BLaER1 treated with 17β-estradiol and CSF1 and Interleukin-3, amounts not matched to agents 10 nM and 100 nM (cell line): ENCODE results near the gene SPEG.

Source experiments
- H3K27ac ChIP-seq, 11 experiments: shearing (Covaris generic); formaldehyde crosslinking; 2 replicates each; pipeline ENCODE4 v1.8.1; 2022
- H3K27me3 ChIP-seq, 11 experiments: shearing (Covaris generic); formaldehyde crosslinking; 2 replicates each; pipeline ENCODE4 v1.8.1; 2022
- H3K36me3 ChIP-seq, 11 experiments: shearing (Covaris generic); formaldehyde crosslinking; 2 replicates each; pipeline ENCODE4 v1.8.1; 2022
- H3K4me1 ChIP-seq, 10 experiments: shearing (Covaris generic); formaldehyde crosslinking; 2 replicates each; pipeline ENCODE4 v1.8.1; 2022
- H3K4me2 ChIP-seq, 11 experiments: shearing (Covaris generic); formaldehyde crosslinking; 2 replicates each; pipeline ENCODE4 v1.8.1; 2022
- H3K4me3 ChIP-seq, 10 experiments: shearing (Covaris generic); formaldehyde crosslinking; 2 replicates each; pipeline ENCODE4 v1.8.1; 2022
- H3K9ac ChIP-seq, 11 experiments: shearing (Covaris generic); formaldehyde crosslinking; 2 replicates each; pipeline ENCODE4 v1.8.1; 2022
- H3K9me3 ChIP-seq, 11 experiments: shearing (Covaris generic); formaldehyde crosslinking; replicated peaks in 1 of 11; 2 replicates each; pipeline ENCODE4 v1.8.1; 2022
- H4K20me1 ChIP-seq, 11 experiments: shearing (Covaris generic); formaldehyde crosslinking; 2 replicates each; pipeline ENCODE4 v1.8.1; 2022
- Cebpa-rat ChIP-seq, 11 experiments: shearing (Covaris generic); IDR thresholded peaks; 2 replicates each; pipeline ENCODE4 v1.8.1; 2022

Gene SPEG

GRCh38 chr2:219408631-219409030, 26.0 kb upstream of the SPEG start:
- peaks cover 0 to 5% (median 0%) of the 10 kb centered on the region in 10 experiments; a peak in 1 of 20 replicates for H3K4me1 ChIP-seq
- no peak for TF ChIP-seq Cebpa-rat (IDR thresholded peaks at IDR 0.05)
- no peak overlapping the region for H3K4me2 ChIP-seq
- H4K20me1 ChIP-seq = no peaks in the 10 kb centered on the region
- no peaks in the 10 kb centered on the region for H3K36me3 ChIP-seq
- H3K27me3 ChIP-seq = no peaks in the 10 kb centered on the region
- H3K27ac ChIP-seq = no peak overlapping the region
- no peak overlapping the region for H3K9ac ChIP-seq
- H3K4me3 ChIP-seq = no peak overlapping the region
- peaks cover 7 to 18% (median 10%) of the 10 kb centered on the region in 11 experiments; a peak in 19 of 22 replicates for H3K9me3 ChIP-seq

- Histone ChIP-seq H3K27me3 (no peaks in the 10 kb centered on the region), H3K27ac (no peak overlapping the region), H3K4me3 (no peak overlapping the region), H3K4me2 (no peak overlapping the region), H3K9ac (no peak overlapping the region), H3K4me1 (peaks cover 0 to 5% (median 0%) of the 10 kb centered on the region in 10 experiments; a peak in 1 of 20 replicates), H3K9me3 (peaks cover 7 to 18% (median 10%) of the 10 kb centered on the region in 11 experiments; a peak in 19 of 22 replicates), H4K20me1 (no peaks in the 10 kb centered on the region), H3K36me3 (no peaks in the 10 kb centered on the region)
- no peak for TF ChIP-seq Cebpa-rat (IDR thresholded peaks at IDR 0.05)
These were observed 25.0 kb upstream of the SPEG start for GRCh38 chr2:219409619-219410018.

- Histone ChIP-seq H3K4me3 (no peak overlapping the region), H3K4me1 (peaks cover 0 to 5% (median 0%) of the 10 kb centered on the region in 10 experiments; a peak in 2 of 20 replicates), H3K9me3 (peaks cover 7 to 18% (median 10%) of the 10 kb centered on the region in 11 experiments; a peak in 19 of 22 replicates), H4K20me1 (no peaks in the 10 kb centered on the region), H3K36me3 (no peaks in the 10 kb centered on the region), H3K27ac (no peak overlapping the region), H3K9ac (no peak overlapping the region), H3K27me3 (no peaks in the 10 kb centered on the region), H3K4me2 (no peak overlapping the region)
- no peak for TF ChIP-seq Cebpa-rat (IDR thresholded peaks at IDR 0.05)
These were observed 24.3 kb upstream of the SPEG start for GRCh38 chr2:219410390-219410789.

- TF ChIP-seq Cebpa-rat (IDR thresholded peaks at IDR 0.05) = no peak
These were observed 19.8 kb upstream of the SPEG start for GRCh38 chr2:219414857-219415256.

GRCh38 chr2:219415580-219416234, 18.9 kb upstream of the SPEG start:
- no peak overlapping the region for H3K9ac ChIP-seq
- TF ChIP-seq Cebpa-rat (IDR thresholded peaks at IDR 0.05) = no peak
- peaks cover 16 to 47% (median 31%) of the 10 kb centered on the region in 10 experiments for H3K4me1 ChIP-seq
- peaks cover 7 to 18% (median 10%) of the 10 kb centered on the region in 11 experiments; a peak in 19 of 22 replicates for H3K9me3 ChIP-seq
- no peaks in the 10 kb centered on the region for H4K20me1 ChIP-seq
- no peaks in the 10 kb centered on the region for H3K36me3 ChIP-seq
- no peaks in the 10 kb centered on the region for H3K27me3 ChIP-seq
- H3K4me3 ChIP-seq = no peak overlapping the region
- H3K4me2 ChIP-seq = peak overlapping the region in 10 of 11 experiments; percentile 4 to 70 (median 50); a peak in 13 of 22 replicates
- H3K27ac ChIP-seq = 0 out of 22 replicates have a peak overlapping the region, but pooled peaks of 1 of the 11 experiments have one; percentile 20

More at GRCh38 chr2:219414857-219415256, 19.8 kb upstream of the SPEG start:
- peaks cover 7 to 18% (median 10%) of the 10 kb centered on the region in 11 experiments; a peak in 19 of 22 replicates for H3K9me3 ChIP-seq
- H3K36me3 ChIP-seq = no peaks in the 10 kb centered on the region
- no peak overlapping the region for H3K4me3 ChIP-seq
- H3K4me2 ChIP-seq = no peak overlapping the region
- no peak overlapping the region for H3K27ac ChIP-seq
- peaks cover 11 to 39% (median 30%) of the 10 kb centered on the region in 10 experiments for H3K4me1 ChIP-seq
- H3K9ac ChIP-seq = no peak overlapping the region
- no peaks in the 10 kb centered on the region for H4K20me1 ChIP-seq
- H3K27me3 ChIP-seq = no peaks in the 10 kb centered on the region

- H3K4me3 ChIP-seq = no peak overlapping the region
- H3K27me3 ChIP-seq = no peaks in the 10 kb centered on the region
- no peak overlapping the region for H3K9ac ChIP-seq
- H3K27ac ChIP-seq = peak overlapping the region in 1 of 11 experiments; percentile 34; a peak in 1 of 22 replicates
- peaks cover 16 to 47% (median 31%) of the 10 kb centered on the region in 10 experiments for H3K4me1 ChIP-seq
- TF ChIP-seq Cebpa-rat (IDR thresholded peaks at IDR 0.05) = no peak
- peak overlapping the region in 10 of 11 experiments; percentile 4 to 70 (median 50); a peak in 14 of 22 replicates for H3K4me2 ChIP-seq
- no peaks in the 10 kb centered on the region for H4K20me1 ChIP-seq
- H3K9me3 ChIP-seq = peaks cover 7 to 18% (median 10%) of the 10 kb centered on the region in 11 experiments; a peak in 19 of 22 replicates
- H3K36me3 ChIP-seq = no peaks in the 10 kb centered on the region
These were observed 18.4 kb upstream of the SPEG start for GRCh38 chr2:219416235-219416602.

- H3K9ac ChIP-seq = no peak overlapping the region
- H4K20me1 ChIP-seq = no peaks in the 10 kb centered on the region
- H3K4me2 ChIP-seq = peak overlapping the region in 10 of 11 experiments; percentile 2 to 70 (median 64); a peak in 14 of 22 replicates
- H3K9me3 ChIP-seq = peaks cover 6 to 14% (median 7%) of the 10 kb centered on the region in 11 experiments; a peak in 19 of 22 replicates
- no peak overlapping the region for H3K4me3 ChIP-seq
- peak overlapping the region in 1 of 11 experiments; percentile 34; a peak in 1 of 22 replicates for H3K27ac ChIP-seq
- no peaks in the 10 kb centered on the region for H3K36me3 ChIP-seq
- peaks cover 16 to 47% (median 31%) of the 10 kb centered on the region in 10 experiments for H3K4me1 ChIP-seq
- no peak for TF ChIP-seq Cebpa-rat (IDR thresholded peaks at IDR 0.05)
- no peaks in the 10 kb centered on the region for H3K27me3 ChIP-seq
These were observed 17.7 kb upstream of the SPEG start for GRCh38 chr2:219416938-219417337.

GRCh38 chr2:219417374-219417773, 17.3 kb upstream of the SPEG start:
- Histone ChIP-seq H3K36me3 (no peaks in the 10 kb centered on the region), H3K27ac (peak overlapping the region in 2 of 11 experiments; percentile 32 to 49; a peak in 2 of 22 replicates), H3K4me3 (no peak overlapping the region), H3K27me3 (no peaks in the 10 kb centered on the region), H3K4me2 (peak overlapping the region in 10 of 11 experiments; percentile 40 to 70 (median 66); a peak in 17 of 22 replicates), H3K9me3 (peaks cover 2 to 9% (median 3%) of the 10 kb centered on the region in 11 experiments; a peak in 19 of 22 replicates), H4K20me1 (no peaks in the 10 kb centered on the region), H3K9ac (peak overlapping the region in 1 of 11 experiments; percentile 33; a peak in 2 of 22 replicates), H3K4me1 (peaks cover 16 to 47% (median 31%) of the 10 kb centered on the region in 10 experiments)
- TF ChIP-seq Cebpa-rat (IDR thresholded peaks at IDR 0.05) = no peak
